LHCN-M2 (cell line): ENCODE data around the gene RUFY4. TPM values are rescaled to one million over a fixed set of nuclear protein-coding genes. Genes with fewer than 3 reads are reported as not detected.

Experiments used
- total RNA-seq: library from RNA; depleted of rRNA; stranded (reverse); fragments of >200 nt; gene quantifications from 2 replicates; pipeline ENCODE4 v1.2.3, GENCODE V29; 2014; rRNA removed

Gene RUFY4
- total RNA-seq, 1 experiment from 2014 or later: not detected

Other genes with a start within 250 kb of the RUFY4 start
- gene TNS1, start 66.3 kb upstream of the RUFY4 start, total RNA-seq: 47.8 and 53.4 TPM in 2 replicates
- not detected in 2 replicates for gene CXCR2, start 56.8 kb downstream of the RUFY4 start, total RNA-seq
- not detected in 2 replicates for gene CXCR1, start 97.7 kb downstream of the RUFY4 start, total RNA-seq
- gene ARPC2, start 147.9 kb downstream of the RUFY4 start, total RNA-seq: 499 and 526 TPM in 2 replicates
- 0.06 TPM in 1 of 2 replicates, not detected in the other for gene GPBAR1, start 191.8 kb downstream of the RUFY4 start, total RNA-seq
- gene AAMP, start 200.9 kb downstream of the RUFY4 start, total RNA-seq: 168 and 170 TPM in 2 replicates
- gene PNKD, start 201.3 kb downstream of the RUFY4 start, total RNA-seq: 39.6 and 54.2 TPM in 2 replicates
- gene TMBIM1, start 223.2 kb downstream of the RUFY4 start, total RNA-seq: 148 and 158 TPM in 2 replicates